Stimulated activated CD8-positive, alpha-beta memory T cell treated with anti-CD3 and anti-CD28 coated beads, Interleukin-12 subunit alpha, Interleukin-12 subunit beta, amount 100 ng/mL, for 24 hours (primary cell): ENCODE data around the gene STPG1.

Experiments used
- DNase-seq: peaks from one replicate; pipeline ENCODE4 v3.0.0-alpha.2; 2020; ENCODE audit errors: extremely low read depth

The STPG1 gene

DNA sequence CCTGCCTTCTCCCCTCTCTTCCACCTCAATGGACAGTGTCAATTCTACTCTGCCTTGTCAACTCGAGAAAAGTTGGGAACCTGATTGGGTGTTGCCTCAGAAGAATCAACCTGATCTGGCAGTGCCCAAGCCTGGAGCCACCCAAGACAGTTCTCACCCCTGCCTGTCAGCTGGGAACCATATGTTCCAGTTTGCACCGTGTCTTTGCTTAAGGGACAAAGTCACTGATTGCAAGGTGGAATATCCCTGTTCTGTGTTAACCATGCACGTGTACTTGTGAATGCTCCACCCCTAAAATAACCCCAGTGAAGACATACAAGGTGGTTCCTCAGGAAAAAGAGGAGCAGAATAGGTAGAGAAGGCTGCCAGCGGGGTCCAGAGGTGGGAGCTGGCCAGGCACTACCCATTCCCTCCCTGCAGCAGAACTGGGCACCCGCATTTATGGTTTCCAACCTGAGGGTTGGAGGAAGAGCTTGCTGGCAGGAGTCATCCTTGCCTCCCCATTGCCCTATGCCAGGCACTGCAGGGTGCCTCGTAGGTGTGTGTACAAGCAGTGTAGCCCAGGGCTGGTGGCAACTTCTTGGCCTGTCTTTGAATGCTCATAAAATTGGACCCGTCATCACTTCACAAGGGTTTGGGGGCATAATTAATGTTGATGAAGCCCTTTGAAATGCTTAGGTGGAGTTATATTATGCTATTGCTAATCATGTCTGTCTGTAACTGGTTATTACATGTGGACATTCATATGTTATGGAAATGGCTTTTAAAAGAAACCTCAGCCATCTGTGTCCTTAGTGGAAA lies 13.4 kb upstream of the STPG1 start:
- no peak for DNase-seq

DNA sequence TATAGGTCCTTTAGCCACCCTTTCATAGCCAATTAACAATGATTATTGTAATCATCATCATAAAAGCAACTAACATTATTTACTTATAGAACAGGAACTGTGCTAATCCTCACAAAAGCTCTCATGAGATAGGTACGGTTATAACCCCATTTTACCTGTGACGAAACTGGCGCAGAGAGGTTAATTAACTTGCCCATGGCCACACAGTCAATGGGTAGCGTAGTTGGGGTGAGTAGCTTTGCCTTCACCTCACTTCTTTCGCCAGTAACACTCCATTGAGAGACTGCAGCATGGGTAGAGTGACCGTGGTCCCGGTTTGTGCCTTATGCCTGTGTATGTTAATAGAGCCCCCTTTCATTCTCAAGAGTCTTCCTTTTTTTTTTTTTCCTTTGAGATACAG lies 12.3 kb upstream of the STPG1 start:
- DNase-seq = no peak

DNA sequence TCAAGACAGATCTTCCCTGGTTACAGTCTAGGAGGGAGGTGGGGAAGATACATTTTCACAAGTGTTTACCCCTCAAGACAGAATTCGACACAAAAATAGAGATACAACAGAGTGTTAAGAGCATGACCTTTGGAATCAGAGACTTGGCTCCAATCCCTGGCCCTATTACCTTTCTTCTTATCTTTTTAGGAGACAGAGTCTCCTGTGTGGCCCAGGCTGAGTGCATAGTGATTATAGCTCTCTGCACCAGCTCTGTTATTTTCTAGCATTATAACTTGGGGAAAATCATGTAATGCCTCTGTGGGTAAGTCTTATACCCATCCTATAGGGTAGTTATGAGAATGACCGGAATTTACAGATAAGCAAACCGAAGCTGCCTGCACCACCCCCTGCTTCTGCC lies 11.9 kb upstream of the STPG1 start:
- no peak for DNase-seq

DNA sequence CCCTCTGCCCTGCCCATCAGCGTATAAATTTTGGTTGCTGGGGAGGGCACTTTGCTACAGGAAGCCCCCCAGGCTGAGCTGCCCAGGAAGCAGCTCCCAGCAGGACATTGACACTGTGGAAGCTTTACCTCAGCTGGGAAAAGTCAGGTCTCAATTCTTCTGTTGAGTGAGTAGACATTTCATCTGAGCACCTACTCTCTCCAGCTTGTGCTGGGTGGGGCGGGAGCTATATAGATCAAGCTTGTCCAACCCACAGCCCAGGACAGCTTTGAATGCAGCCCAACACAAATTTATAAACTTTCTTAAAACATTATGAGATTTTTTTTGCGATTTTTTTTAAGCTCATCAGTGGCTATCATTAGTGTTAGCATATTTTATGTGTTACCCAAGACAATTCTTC lies 11.4 kb upstream of the STPG1 start:
- no peak for DNase-seq

DNA sequence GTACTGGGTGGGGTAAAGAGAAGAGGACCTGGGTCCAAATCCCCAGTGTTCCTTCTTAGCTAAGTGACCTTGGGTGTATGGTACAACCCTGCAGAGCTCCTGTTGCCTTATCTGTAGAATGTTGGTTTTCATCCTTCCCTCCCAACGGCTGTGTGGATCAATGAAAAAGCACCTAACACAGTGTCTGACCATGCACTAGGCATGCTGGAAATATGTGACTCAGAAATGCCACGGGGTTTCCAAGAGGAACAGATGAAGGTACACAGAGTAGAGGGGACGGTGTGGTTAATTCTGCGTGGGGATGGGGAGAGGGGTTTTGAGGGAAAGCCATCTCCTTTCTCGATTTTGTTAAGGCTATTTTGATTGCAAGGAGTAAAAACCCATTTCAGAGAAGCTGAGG lies 10.6 kb upstream of the STPG1 start:
- no peak for DNase-seq

DNA sequence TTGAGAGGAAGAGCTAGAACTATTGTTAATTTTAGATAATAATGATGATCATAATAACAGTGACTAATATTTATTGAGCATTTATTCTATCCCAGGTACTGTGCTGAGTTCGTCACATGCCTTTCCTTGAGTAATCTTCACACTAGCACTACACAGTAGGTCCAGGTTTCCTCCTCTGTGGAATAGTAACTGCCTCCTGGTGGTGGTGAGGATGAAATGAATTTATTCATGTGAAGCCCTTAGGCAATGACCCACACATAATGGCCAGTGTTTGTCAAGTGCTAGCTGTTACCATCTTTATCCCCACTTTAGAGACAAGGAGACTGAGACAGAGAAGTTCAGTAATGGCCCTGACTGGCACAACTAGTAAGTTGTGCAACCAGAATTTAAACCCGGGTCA lies 7.9 kb upstream of the STPG1 start:
- no peak for DNase-seq

DNA sequence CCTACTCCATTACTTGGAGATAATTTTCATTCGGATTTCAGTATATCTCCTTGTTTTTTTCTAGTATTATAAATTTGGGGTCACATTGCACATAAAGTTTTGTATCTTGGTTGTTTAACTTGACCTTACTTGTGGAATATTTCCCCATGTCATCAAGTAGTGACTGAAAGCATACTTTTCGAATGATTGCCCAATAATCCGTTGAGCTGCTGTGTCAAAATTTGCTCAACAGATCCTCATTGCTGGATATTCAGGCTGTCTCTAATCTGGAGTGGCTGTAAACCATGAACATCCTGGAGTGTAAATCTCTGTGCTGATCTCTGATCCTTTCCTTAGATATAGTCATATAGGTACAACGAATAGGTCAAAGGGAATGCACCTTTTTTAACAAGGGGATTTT lies 7.0 kb upstream of the STPG1 start:
- DNase-seq = no peak

DNA sequence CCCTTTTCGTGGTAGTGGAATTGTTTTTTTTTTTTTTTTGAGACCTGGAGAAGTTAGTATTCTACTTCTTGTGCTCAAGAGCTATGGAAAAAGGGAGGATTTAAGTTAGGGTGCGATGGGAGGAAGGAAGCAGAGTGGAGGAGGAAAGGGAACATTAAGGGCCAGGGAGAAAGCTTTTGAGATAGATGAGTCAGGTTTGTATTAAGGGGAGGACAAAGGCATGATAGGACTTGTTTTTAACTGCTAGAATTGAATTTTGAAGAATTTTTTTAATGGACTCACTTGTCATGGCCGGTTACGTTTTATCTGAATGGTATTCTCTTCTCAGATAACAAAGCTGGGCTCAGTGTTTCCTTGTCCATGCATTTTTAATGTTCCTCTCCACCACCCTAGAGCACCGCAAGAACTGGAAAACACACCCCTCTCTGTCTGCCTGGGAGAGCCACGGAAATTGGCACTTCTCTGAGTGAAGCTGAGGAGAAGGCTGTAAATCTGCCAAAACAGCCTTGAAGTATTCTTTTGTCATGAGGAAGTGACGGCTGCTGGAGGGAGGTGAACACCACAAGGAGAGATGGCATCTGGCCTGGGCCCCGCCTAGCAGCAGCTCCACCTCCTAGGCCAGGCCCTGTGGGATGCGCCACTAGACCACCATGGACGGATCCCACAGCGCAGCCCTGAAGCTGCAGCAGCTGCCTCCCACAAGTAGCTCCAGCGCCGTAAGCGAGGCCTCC lies 5.5 kb upstream of the STPG1 start:
- no peak for DNase-seq

DNA sequence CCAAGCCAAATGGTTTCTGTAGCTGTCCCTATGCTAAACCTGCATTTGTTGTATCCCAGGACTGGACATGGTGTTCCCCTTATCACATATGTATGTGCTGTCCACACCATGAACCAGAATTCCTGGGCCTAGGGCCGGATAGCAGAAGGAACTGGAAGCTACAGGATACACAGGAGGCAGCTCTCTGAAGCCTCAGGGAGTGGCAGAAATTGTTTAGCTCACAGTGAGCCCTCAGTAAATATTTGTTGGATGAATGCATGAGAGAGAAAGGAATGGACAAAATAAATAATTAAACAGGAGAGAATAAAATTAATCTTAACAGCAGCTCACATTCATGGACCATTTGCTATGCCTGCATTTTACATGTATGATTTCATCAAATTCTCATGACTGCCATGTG lies 4.1 kb upstream of the STPG1 start:
- no peak for DNase-seq

DNA sequence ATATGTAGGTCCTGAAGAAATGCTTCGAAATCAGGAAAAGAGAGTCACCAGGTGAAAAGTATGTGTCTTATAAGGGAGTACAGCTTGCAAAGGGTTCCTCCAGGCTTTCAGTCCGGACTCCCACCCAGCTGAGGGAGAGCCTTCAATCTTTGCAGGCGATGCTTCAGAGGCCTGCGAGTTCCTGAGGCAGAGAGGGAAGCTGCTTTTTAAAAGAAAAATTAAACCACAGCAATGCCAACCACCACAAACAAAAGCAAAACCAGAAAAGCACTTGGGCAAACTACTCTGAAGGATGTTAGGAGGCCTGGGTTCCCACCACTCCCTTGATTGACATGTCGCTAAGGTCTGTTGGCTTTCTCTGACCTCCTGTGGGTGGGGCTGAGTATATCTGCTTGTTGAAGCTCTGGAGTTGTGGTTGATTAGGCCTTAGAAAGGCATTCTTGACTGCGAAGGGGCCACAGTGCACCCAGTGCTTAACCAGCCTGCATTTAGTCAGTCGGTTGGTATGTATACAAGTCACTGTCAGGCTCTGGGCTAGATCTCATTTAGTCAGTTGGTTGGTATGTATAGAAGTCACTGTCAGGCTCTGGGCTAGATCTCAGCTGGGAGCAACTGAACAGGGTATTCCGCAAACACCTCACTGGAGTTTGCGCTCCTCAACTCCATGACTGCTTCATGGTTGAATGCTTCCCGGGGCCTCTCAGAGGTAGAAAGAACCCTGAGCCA lies 3.2 kb upstream of the STPG1 start:
- DNase-seq = no peak

DNA sequence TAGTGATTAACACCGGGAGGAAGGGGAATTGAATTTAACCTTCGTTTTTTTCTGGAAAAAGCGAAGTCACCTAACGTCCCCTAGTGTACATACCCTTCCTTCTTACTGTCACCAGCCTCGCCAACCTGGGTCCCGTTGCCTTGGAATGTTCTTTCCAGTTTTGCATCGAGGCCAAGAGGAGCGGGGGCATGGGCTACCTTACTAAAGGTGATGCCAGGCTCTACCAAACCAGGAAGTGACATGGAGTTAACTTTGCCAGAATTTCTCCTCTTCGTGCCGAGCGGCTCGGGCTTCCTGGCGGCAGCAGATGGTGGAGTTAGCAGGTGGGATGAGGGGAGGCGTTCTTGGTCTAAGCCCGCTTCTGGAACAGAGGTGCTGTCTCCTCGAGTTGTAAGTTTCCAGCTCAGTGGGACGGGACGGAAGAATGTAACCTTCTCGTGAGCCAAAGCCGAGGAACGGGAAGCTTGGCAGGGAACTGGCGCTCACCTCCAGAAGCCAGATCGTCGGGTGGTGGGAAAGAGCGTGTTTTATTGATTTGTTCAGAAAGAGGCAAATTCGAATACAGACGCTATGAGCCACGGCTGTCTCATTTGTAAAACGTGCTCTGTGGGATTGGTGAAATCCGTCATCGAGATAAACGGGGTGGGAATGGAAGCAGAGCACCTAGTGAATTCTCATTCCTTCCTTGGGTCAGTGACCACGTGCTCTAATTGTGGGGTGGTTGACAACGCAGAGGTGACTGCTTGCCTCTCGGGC lies 2.5 kb upstream of the STPG1 start:
- DNase-seq = no peak

DNA sequence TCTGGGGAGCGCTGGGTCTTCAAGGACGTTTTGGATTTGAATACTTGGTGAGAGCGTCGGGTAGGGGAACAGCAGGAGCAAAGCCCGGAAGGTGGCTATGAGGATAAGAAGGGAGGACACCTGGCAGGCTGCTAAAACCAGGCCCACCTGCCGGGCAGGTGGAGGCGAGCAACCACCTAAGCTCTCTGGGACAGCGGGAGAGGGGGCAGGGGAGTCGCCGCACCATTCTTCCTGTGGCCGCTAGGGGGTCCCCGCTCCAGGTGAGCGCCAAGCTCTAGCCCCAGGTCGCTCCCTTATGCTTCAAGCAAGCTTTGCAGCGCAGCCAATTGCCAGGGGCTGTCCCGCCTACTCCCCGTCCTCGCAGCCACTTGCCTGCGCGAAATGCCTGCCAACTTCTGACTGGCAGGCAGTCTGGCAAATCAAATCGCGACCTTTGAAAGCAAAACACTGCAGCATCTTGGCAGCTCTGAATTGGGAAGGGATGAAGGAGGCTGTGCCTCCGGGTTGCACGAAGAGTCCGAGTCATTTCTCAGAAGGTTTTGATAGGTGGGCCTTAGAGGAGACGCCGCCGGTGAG lies 1.8 kb upstream of the STPG1 start, which contains the start of gene NIPAL3:
NIPAL3 (plus strand) TSS at position 469 of the 576 bp plus-strand sequence. CDS start 3,746 bp downstream, outside the sequence.
- peak; percentile 96 for DNase-seq

DNA sequence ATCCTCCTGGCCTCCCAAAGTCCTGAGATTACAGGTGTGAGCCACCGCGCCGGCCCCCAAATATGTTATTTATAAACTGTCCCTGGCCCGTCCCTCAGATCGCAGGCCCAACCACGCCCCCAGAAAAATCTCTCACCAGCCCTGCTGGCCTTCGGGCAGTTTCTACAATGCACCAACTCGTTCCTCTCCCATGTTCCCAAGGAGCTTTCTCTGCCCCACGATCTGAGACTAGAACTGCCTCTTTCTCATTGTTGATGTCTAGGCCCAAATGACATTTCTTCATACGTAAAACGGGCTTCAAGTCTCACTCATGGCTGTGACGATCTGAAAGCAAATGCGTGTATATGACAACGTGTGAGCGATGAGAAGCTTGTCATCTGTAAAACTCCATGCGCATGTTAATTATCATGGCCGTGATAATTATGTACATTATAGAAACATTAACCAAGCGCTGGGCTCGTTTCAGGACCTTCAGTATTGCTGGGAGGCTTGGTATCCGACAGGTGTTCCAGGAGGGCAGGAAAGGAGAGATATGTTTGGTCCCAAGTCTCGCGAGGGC lies 1.3 kb upstream of the STPG1 start:
- no peak for DNase-seq

DNA sequence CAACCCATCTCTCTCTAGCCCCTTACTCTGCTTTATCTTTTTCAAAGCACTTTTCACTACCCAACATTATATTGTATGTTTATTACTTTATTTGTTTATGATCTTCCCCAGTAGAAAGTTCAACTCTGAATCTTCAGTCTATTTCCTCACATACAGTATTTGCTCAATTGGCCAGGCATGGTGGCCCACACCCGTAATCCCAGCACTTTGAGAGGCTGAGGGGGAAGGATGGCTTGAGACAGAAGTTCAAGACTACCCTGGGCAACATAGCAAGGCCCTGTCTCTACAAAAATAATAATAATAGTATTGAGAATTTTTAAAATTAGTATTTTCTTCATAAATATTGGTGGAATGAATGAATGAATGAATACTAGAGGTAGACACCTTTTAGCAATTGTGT lies 1.2 kb downstream of the STPG1 start:
- DNase-seq = no peak

DNA sequence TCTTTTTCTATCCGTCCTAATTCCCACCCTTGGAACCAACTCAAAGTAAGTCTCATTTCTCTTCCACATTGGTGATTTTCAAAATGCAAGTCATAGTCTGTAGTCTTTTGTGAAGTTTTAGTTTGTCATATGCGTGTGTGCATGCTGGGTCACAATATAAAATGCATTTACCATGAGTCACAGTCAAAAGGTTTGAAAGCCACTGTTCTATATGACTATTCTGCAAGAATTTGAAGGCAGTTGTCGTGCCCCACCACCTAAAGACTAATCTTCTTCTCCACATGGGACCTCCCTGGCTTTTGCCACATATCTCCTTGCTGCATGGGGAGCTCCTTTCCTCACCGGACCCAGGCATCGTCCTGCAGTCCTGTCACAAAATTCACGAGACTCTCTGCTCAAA lies 1.6 kb downstream of the STPG1 start:
- DNase-seq = no peak

DNA sequence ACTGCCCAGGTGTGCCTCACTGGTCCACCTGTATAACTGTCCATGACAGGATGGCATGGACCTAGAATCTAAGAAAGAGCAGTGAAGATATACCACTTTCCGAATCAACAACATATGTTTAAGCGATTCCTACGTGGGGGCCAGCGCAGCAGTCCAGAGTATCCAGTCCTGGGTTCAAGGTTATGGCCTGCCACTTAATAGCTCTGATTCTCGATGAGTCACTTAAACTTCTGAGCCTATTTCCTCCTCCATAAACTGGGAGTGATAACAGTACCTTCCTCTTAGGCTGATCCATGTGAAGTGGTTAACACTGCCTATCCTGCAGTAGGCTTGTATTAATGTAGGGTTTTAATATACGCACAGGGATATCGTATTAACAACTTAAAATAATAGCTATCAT lies 2.8 kb downstream of the STPG1 start:
- no peak for DNase-seq

DNA sequence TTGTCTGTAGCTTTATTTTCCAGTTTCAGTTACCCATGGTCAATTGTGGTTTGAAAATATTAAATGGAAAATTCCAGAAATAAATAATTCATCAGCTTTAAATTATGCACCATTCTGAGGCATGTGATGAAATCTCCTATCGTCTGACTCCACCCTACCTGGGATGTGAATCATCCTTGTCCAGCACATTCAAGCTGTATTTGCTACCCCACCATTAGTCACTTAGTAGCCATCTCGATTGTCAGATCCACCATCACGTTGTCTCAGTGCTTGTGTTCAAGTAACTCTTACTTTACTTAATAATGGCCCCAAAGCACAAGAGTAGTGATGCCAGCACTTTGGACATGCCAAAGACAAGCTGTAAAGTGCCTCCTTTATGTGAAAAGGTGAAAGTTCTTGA lies 4.0 kb downstream of the STPG1 start:
- DNase-seq = no peak

DNA sequence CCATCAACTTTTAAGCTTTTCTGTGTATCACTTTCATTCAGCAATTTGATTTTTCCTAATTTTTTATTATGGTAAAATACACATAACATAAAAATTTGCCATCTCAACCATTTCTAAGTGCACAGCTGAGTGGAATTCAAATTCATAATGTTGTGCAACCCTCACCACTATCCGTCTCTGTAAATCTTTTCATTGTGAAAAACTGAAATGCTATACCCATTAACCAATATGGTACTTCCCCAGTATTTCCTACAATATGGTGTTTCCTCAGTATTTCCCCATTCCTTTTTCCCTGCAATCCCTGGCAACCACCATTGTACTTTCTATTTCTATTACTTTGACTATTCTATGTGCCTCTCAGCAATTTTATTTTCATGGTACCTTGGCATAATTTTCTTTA lies 6.8 kb downstream of the STPG1 start:
- no peak for DNase-seq

DNA sequence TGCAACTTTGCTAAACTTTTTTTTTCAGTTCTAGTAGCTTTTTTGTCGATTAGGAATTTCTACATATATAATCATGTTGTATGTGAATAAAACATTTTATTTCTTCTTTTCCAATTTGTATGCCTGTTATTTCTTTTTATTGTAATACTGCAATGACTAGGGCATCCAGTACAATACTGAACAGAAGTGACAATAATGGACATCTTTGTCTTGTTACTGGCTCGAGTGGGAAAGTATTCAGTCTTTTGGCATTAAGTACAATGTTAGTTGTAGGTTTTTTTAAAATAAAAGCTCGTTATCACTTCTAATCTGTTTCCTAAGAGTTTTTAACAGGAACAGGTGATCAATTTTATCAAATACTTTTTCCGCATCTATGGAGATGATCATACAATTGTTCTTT lies 9.8 kb downstream of the STPG1 start:
- DNase-seq = no peak

DNA sequence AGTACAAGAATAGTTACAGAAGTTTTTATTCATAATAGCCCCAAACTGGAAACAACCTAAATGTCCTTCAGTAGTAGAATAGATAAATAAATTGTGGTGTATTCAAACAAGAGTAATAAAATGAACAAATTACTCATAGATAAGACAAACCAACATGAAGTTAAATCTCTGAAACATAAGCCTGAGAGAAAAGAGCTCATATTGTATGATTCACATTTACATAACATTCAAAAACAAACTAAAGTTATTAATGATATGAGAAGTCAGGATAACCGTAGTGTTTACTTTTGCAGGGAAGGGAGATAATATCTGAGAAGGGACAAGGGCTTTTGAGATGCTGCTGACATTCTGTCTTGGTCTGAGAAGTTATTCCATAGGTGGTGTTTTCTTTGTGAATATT lies 13.5 kb downstream of the STPG1 start:
- no peak for DNase-seq

DNA sequence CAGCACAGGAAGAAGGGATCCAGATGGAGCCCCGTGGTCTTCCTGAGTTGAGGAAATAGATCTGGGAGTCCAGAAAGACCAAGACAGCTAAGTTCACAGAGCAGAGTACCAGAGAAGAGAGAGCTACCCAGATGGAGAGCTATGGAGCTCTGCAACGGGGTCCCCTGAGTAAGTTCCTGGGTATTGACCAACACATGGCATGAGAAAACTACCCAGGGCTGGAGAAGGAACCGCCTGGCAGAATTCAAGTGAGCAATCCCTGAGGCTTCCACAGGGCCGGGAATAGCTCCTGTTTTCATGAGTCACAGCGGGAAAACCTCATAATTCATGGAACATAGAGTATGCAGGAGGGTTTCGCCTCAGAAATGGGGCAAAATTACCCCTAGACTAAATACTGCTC lies 19.7 kb downstream of the STPG1 start:
- DNase-seq = no peak
